ENCODE measurements around the gene PTPRG.

- TF ChIP-seq POLR2A (IDR thresholded peaks at IDR 0.05; ENCODE audit: low read length): no peak
- TF ChIP-seq GATA1 (IDR thresholded peaks at IDR 0.05; ENCODE audit: low read depth, low read length): no peak
Measured at GRCh38 chr3:61545716-61546115, 15.7 kb upstream of the PTPRG start.
